G401 (cell line): ENCODE results near the gene VPS13A. TPM values are rescaled to one million over a fixed set of nuclear protein-coding genes. Genes with fewer than 3 reads are reported as not detected.
A peak's percentile ranks its signal among the peaks of the same experiment; 100 is the strongest.
"Not testable (repeated sequence)": the region's sequence is repeated elsewhere in the genome, so short reads cannot be mapped to it uniquely, and the experiment has no call there.

Experiments
- DNase-seq: peaks from one replicate; pipeline ENCODE4 v3.0.0-alpha.2; 2015; ENCODE audit warnings: low spot score
- in situ Hi-C: cut with HindIII; loops from 2 replicates; pipeline ENCODE4 v1.10.0; 2016; ENCODE audit warnings: low sequenced_read_pairs, mixed read lengths
- total RNA-seq: library from RNA; depleted of rRNA; stranded (reverse); fragments of >200 nt; shearing (Covaris generic); gene quantifications from 2 replicates; pipeline ENCODE4 v1.2.3, GENCODE V29; 2014

VPS13A gene
- total RNA-seq, 1 experiment from 2014 or later, result 14.2 TPM

GRCh38 chr9:77177894-77178794 is 810 bp downstream of the VPS13A start:
- DNase-seq, result peak; percentile 61
- in situ Hi-C loops, result no loop called here

- in situ Hi-C loops, result no loop called here
- no peak for DNase-seq
Measured at GRCh38 chr9:77180056-77180455, 2.7 kb downstream of the VPS13A start.

- DNase-seq, result no peak
- in situ Hi-C loops, result no loop called here
Measured at GRCh38 chr9:77183581-77183980, 6.2 kb downstream of the VPS13A start.

GRCh38 chr9:77188242-77188641 is 10.9 kb downstream of the VPS13A start:
- in situ Hi-C loops, result no loop called here
- DNase-seq, result no peak

GRCh38 chr9:77194423-77194822 is 17.1 kb downstream of the VPS13A start:
- in situ Hi-C loops, result no loop called here
- DNase-seq, result no peak

- in situ Hi-C loops, result no loop called here
Measured at GRCh38 chr9:77210116-77210515, 32.8 kb downstream of the VPS13A start.

GRCh38 chr9:77211561-77211960 is 34.2 kb downstream of the VPS13A start:
- in situ Hi-C loops, result no loop called here
- no peak for DNase-seq

More at GRCh38 chr9:77210116-77210515, 32.8 kb downstream of the VPS13A start:
- no peak for DNase-seq

- in situ Hi-C loops, result no loop called here
- no peak for DNase-seq
Measured at GRCh38 chr9:77212801-77213200, 35.5 kb downstream of the VPS13A start.

- in situ Hi-C loops, result no loop called here
- DNase-seq, result peak; percentile 7
Measured at GRCh38 chr9:77215874-77216273, 38.5 kb downstream of the VPS13A start.

GRCh38 chr9:77218612-77219011 is 41.3 kb downstream of the VPS13A start:
- in situ Hi-C loops, result no loop called here

GRCh38 chr9:77221431-77221830 is 44.1 kb downstream of the VPS13A start:
- DNase-seq, result no peak
- in situ Hi-C loops, result no loop called here

More at GRCh38 chr9:77218612-77219011, 41.3 kb downstream of the VPS13A start:
- no peak for DNase-seq

- in situ Hi-C loops, result no loop called here
- no peak for DNase-seq
Measured at GRCh38 chr9:77224746-77225312, 47.5 kb downstream of the VPS13A start.

- in situ Hi-C loops, result no loop called here
Measured at GRCh38 chr9:77236693-77237092, 59.4 kb downstream of the VPS13A start.

GRCh38 chr9:77237896-77238295 is 60.6 kb downstream of the VPS13A start:
- DNase-seq, result no peak
- in situ Hi-C loops, result no loop called here

More at GRCh38 chr9:77236693-77237092, 59.4 kb downstream of the VPS13A start:
- no peak for DNase-seq

- DNase-seq, result no peak
- in situ Hi-C loops, result no loop called here
Measured at GRCh38 chr9:77251050-77251449, 73.7 kb downstream of the VPS13A start.

GRCh38 chr9:77257275-77257674 is 79.9 kb downstream of the VPS13A start:
- in situ Hi-C loops, result no loop called here
- DNase-seq, result no peak

- DNase-seq, result no peak
- in situ Hi-C loops, result no loop called here
Measured at GRCh38 chr9:77261605-77262004, 84.3 kb downstream of the VPS13A start.

GRCh38 chr9:77267762-77268161 is 90.4 kb downstream of the VPS13A start:
- DNase-seq, in situ Hi-C loops: not testable (repeated sequence)

GRCh38 chr9:77271023-77271690 is 93.8 kb downstream of the VPS13A start:
- DNase-seq, result no peak
- in situ Hi-C loops, result no loop called here

GRCh38 chr9:77276799-77277198 is 99.5 kb downstream of the VPS13A start:
- in situ Hi-C loops, result no loop called here
- DNase-seq, result no peak
